HepG2 (cell line): ENCODE results near the gene LAMA5. TPM values are rescaled to one million over a fixed set of nuclear protein-coding genes. Genes with fewer than 3 reads are reported as not detected.
A peak's percentile ranks its signal among the peaks of the same experiment; 100 is the strongest.

ENCODE experiments used
- AGO2 ChIP-seq: fragments of 200-400 bp; formaldehyde crosslinking; optimal IDR thresholded peaks from 2 replicates; pipeline ENCODE3; 2017; ENCODE audit warnings: mild to moderate bottlenecking, low read depth, low read length, moderate library complexity
- CCDC6 ChIP-seq: sonication (generic); formaldehyde crosslinking; IDR thresholded peaks from 2 replicates; pipeline ENCODE4 v1.8.1; 2022; ENCODE audit warnings: mild to moderate bottlenecking, missing genetic modification reagents, moderate library complexity
- ESRRA ChIP-seq: sonication (generic); formaldehyde crosslinking; IDR thresholded peaks from 2 replicates; pipeline ENCODE4 v1.5.1; 2020; ENCODE audit warnings: mild to moderate bottlenecking, low read depth, missing genetic modification reagents
- GRHL1 ChIP-seq: sonication (generic); formaldehyde crosslinking; conservative IDR thresholded peaks from 2 replicates; pipeline ENCODE4 v1.8.0; 2022; ENCODE audit warnings: missing genetic modification reagents
- GTF3A ChIP-seq: sonication (generic); formaldehyde crosslinking; conservative IDR thresholded peaks from 2 replicates; pipeline ENCODE4 v1.4.0; 2020; ENCODE audit warnings: mild to moderate bottlenecking, missing genetic modification reagents
- HNRNPL ChIP-seq: fragments of 200-400 bp; formaldehyde crosslinking; IDR thresholded peaks from 2 replicates; pipeline ENCODE4 v1.6.1; 2017; ENCODE audit warnings: mild to moderate bottlenecking, low read depth, low read length
- HOXA9 ChIP-seq: sonication (generic); formaldehyde crosslinking; IDR thresholded peaks from 2 replicates; pipeline ENCODE4 v1.8.1; 2022; ENCODE audit warnings: missing genetic modification reagents, mild to moderate bottlenecking, moderate library complexity, borderline replicate concordance
- MED8 ChIP-seq: sonication (generic); formaldehyde crosslinking; IDR thresholded peaks from 2 replicates; pipeline ENCODE4 v1.8.1; 2023; ENCODE audit warnings: mild to moderate bottlenecking, missing genetic modification reagents; ENCODE audit not compliant: insufficient replicate concordance
- MTF2 ChIP-seq: sonication (generic); formaldehyde crosslinking; IDR thresholded peaks from 2 replicates; pipeline ENCODE4 v1.5.0; 2020; ENCODE audit warnings: missing genetic modification reagents, borderline replicate concordance
- NR2F2 ChIP-seq: IDR thresholded peaks from 2 replicates; pipeline ENCODE4 v1.6.1; 2012; ENCODE audit warnings: low read depth, inconsistent platforms, borderline replicate concordance
- PHF5A ChIP-seq: IDR thresholded peaks from one replicate; pipeline ENCODE4 v1.6.1; 2018; ENCODE audit warnings: low read depth, missing genetic modification reagents; ENCODE audit not compliant: unreplicated experiment
- RBFOX2 ChIP-seq: fragments of 200-400 bp; formaldehyde crosslinking; IDR thresholded peaks from 2 replicates; pipeline ENCODE4 v1.6.1; 2017; ENCODE audit warnings: low read depth, mild to moderate bottlenecking, low read length
- RORA ChIP-seq: sonication (generic); formaldehyde crosslinking; IDR thresholded peaks from 2 replicates; pipeline ENCODE4 v1.5.0; 2020; ENCODE audit warnings: mild to moderate bottlenecking, missing genetic modification reagents, moderate library complexity
- SOX5 ChIP-seq: IDR thresholded peaks from 2 replicates; pipeline ENCODE4 v1.6.1; 2016; ENCODE audit warnings: borderline replicate concordance
- TRIM22 ChIP-seq: fragments of 450-650 bp; IDR thresholded peaks from 2 replicates; pipeline ENCODE4 v1.6.1; 2017
- ZNF329 ChIP-seq: sonication (generic); formaldehyde crosslinking; IDR thresholded peaks from 2 replicates; pipeline ENCODE4 v1.9.0; 2021; ENCODE audit warnings: low read depth, mild to moderate bottlenecking, missing genetic modification reagents
- ZNF451 ChIP-seq: sonication (generic); formaldehyde crosslinking; IDR thresholded peaks from 2 replicates; pipeline ENCODE4 v1.5.0; 2020; ENCODE audit warnings: mild to moderate bottlenecking, missing genetic modification reagents
- ZNF891 ChIP-seq: sonication (generic); formaldehyde crosslinking; IDR thresholded peaks from 2 replicates; pipeline ENCODE4 v1.5.0; 2020; ENCODE audit warnings: mild to moderate bottlenecking, missing genetic modification reagents
- polyA plus RNA-seq, 8 experiments: library from polyadenylated mRNA; depleted of rRNA in 3 of 8; stranded (reverse) in 7 of 8; unstranded in 1 of 8; fragments of >200 nt; fragmentation: Illumina TruSeq in 4 of 8; extraction: Trizol in 4 of 8; gene quantifications; 2 replicates each; pipeline versions ENCODE4 v1.2.1 to v1.2.3, GENCODE V29; 2011 to 2016; ENCODE audit warnings: low read depth in 4 of 8, missing spikeins in 1 of 8, mixed read lengths in 1 of 8; ENCODE audit not compliant: insufficient read depth in 1 of 8
- total RNA-seq, 5 experiments: library from RNA; depleted of rRNA; stranded (reverse); fragments of >200 nt; fragmentation: Illumina TruSeq; extraction: Trizol; gene quantifications; 2 replicates each; pipeline ENCODE4 v1.2.3, GENCODE V29; 2016; ENCODE audit warnings: low read depth in 1 of 5
- TF ChIP-seq, protein P1 (sequence below): IDR thresholded peaks from 2 replicates; pipeline ENCODE4 v1.6.1; 2012; ENCODE audit warnings: low read length, improper control_type of control experiment

Gene LAMA5
- total and polyA plus RNA-seq, 2 of the 13 experiments (the other 11 are each of a cell fraction or from before 2014, with no cell fraction given), result 21.0 to 44.7 TPM

DNA sequence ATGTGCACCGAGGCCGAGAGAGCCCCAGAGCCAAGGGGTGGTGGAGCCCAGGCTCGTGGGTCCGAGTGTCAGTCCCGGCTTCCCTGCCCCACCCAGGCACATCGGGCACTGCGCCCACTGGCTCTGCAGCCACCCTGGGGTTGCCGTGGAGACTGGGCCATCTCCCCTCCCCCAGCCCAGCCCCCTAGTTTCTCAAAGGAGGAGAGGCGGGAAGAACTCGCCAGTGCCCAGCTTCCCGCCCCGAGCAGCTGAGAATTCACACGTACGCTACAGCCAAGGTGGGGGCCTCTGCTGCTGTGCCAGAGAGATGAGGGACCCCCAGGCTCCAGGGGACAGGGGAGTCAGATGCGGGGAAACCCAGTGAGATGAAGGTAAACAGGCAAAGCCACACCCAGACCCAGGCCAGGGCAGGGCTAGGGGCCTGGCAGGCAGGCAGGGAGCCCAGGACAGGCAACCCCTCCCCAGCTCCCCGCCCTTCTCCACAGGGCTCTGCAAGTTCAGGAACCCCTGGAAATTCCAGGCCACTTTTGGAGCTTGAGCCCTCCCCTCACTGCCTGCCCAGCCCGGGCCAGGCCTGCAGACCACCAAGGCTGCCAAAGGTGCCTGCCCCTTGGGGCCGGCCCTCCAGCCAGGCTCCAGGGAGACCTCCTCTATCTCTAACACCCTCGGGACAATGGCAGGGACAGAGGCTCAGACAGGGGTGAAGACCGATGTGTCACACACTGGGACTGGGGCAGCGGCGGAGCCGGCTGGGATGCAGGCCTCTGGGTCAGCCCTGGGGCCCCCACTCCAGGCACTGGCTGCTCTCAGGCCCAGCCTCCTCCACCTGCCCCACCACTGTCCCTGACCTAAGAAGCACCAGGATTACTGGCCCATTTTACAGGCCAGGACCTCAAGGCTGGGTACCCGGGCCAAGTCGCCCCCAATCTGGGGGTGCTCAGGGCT is 6.0 kb downstream of the LAMA5 start (continued):
- TF ChIP-seq GTF3A (CRISPR knock-in tag) (no peak), CCDC6 (CRISPR knock-in tag) (no peak), RBFOX2 (peak; percentile 69), TRIM22 (no peak), AGO2 (peak; percentile 72), MTF2 (CRISPR knock-in tag) (no peak), ZNF891 (CRISPR knock-in tag) (0 out of 2 replicates have a peak, but pooled peaks have one; percentile 18), NR2F2 (no peak), HNRNPL (0 out of 2 replicates have a peak, but pooled peaks have one; percentile 35), SOX5 (no peak), MED8 (no peak), ZNF329 (CRISPR knock-in tag) (no peak), RORA (no peak), GRHL1 (CRISPR knock-in tag) (no peak), HOXA9 (CRISPR knock-in tag) (no peak), ZNF451 (CRISPR knock-in tag) (no peak), PHF5A (CRISPR knock-in tag) (no peak), ESRRA (no peak)
- TF ChIP-seq, protein P1, sequence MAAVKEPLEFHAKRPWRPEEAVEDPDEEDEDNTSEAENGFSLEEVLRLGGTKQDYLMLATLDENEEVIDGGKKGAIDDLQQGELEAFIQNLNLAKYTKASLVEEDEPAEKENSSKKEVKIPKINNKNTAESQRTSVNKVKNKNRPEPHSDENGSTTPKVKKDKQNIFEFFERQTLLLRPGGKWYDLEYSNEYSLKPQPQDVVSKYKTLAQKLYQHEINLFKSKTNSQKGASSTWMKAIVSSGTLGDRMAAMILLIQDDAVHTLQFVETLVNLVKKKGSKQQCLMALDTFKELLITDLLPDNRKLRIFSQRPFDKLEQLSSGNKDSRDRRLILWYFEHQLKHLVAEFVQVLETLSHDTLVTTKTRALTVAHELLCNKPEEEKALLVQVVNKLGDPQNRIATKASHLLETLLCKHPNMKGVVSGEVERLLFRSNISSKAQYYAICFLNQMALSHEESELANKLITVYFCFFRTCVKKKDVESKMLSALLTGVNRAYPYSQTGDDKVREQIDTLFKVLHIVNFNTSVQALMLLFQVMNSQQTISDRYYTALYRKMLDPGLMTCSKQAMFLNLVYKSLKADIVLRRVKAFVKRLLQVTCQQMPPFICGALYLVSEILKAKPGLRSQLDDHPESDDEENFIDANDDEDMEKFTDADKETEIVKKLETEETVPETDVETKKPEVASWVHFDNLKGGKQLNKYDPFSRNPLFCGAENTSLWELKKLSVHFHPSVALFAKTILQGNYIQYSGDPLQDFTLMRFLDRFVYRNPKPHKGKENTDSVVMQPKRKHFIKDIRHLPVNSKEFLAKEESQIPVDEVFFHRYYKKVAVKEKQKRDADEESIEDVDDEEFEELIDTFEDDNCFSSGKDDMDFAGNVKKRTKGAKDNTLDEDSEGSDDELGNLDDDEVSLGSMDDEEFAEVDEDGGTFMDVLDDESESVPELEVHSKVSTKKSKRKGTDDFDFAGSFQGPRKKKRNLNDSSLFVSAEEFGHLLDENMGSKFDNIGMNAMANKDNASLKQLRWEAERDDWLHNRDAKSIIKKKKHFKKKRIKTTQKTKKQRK, result no peak
- TF ChIP-seq, all 625 proteins: peak for 6
